A549 (cell line): ENCODE results near the gene CMTM7. TPM values are rescaled to one million over a fixed set of nuclear protein-coding genes. Genes with fewer than 3 reads are reported as not detected.
A peak's percentile ranks its signal among the peaks of the same experiment; 100 is the strongest.

Experiments used
- ATAC-seq, 2 experiments: fragments of 200-7000 bp in 1 of 2; fragments of >200 bp in 1 of 2; cut with Nextera tagmentation in 1 of 2; cut with Tn5 transposase in 1 of 2; 3 replicates each; pipeline versions ENCODE4 v1.8.0 to v1.9.1; 2018 to 2020; ENCODE audit warnings: mild to moderate bottlenecking in 1 of 2, moderate library complexity in 1 of 2
- CTCF ChIA-PET: fragments of 300-600 bp; sonication (Branson Sonifier 250); formaldehyde crosslinking; extraction: SDS; loops from one replicate; lab custom pipeline; 2021; ENCODE audit warnings: antibody characterized with exemption, inconsistent platforms; lab: Yijun Ruan, JAX
- POLR2A ChIA-PET: fragments of 350-600 bp; formaldehyde crosslinking; extraction: SDS; loops from one replicate; lab custom pipeline; 2021; ENCODE audit warnings: antibody characterized with exemption, inconsistent platforms; lab: Yijun Ruan, JAX
- DNase-seq, 2 experiments: peaks; one replicate each; pipeline versions ENCODE4 v3.0.0 to v3.0.0-alpha.2; 2011 to 2016; ENCODE audit warnings: low read depth in 1 of 2, low spot score in 1 of 2
- FAIRE-seq: peaks from 2 replicates; lab custom pipeline; 2011; peaks lifted over from hg19 to GRCh38; lab: Jason Lieb, UNC
- H3K27ac ChIP-seq, 2 experiments: fragments of >200 bp; sonication (Bioruptor Twin); formaldehyde crosslinking; 3 replicates each; pipeline ENCODE4 v1.5.1; 2016 to 2017
- H3K4me1 ChIP-seq: fragments of >200 bp; sonication (Bioruptor Twin); formaldehyde crosslinking; 3 replicates; pipeline ENCODE4 v1.6.1; 2016
- H3K4me2 ChIP-seq: fragments of >200 bp; sonication (Bioruptor Twin); formaldehyde crosslinking; 3 replicates; pipeline ENCODE4 v1.6.1; 2016
- H3K4me3 ChIP-seq: fragments of >200 bp; sonication (Bioruptor Twin); formaldehyde crosslinking; 3 replicates; pipeline ENCODE4 v1.5.1; 2016
- H3K9me3 ChIP-seq: fragments of >200 bp; sonication (Bioruptor Twin); formaldehyde crosslinking; 3 replicates; pipeline ENCODE4 v1.6.1; 2016
- ATOH8 ChIP-seq: fragments of 250-450 bp; sonication (Bioruptor Pico); IDR thresholded peaks from 2 replicates; pipeline ENCODE4 v1.5.0; 2020; ENCODE audit warnings: low read depth, mild to moderate bottlenecking, moderate library complexity
- BCL3 ChIP-seq: fragments of >200 bp; sonication (Bioruptor Twin); formaldehyde crosslinking; IDR thresholded peaks from 3 replicates; pipeline ENCODE4 v1.6.1; 2016
- BHLHE40 ChIP-seq: IDR thresholded peaks from 2 replicates; pipeline ENCODE4 v1.6.1; 2012; ENCODE audit warnings: low read depth, low read length, inconsistent platforms
- CBX2 ChIP-seq: fragments of 200-600 bp; sonication (generic); IDR thresholded peaks from 2 replicates; pipeline ENCODE4 v1.6.1; 2016; ENCODE audit warnings: low read depth, mild to moderate bottlenecking, borderline replicate concordance
- CBX8 ChIP-seq: fragments of 200-600 bp; sonication (generic); IDR thresholded peaks from 2 replicates; pipeline ENCODE4 v1.6.1; 2016
- CEBPB ChIP-seq, 2 experiments: fragments of >200 bp in 1 of 2; sonication (Bioruptor Twin) in 1 of 2; formaldehyde crosslinking in 1 of 2; IDR thresholded peaks; 2 replicates each; pipeline ENCODE4 v1.6.1; 2012 to 2016
- CHD2 ChIP-seq: fragments of 150-350 bp; IDR thresholded peaks from 2 replicates; pipeline ENCODE4 v1.6.1; 2014; ENCODE audit warnings: low read length; ENCODE audit not compliant: partially characterized antibody
- E2F6 ChIP-seq: IDR thresholded peaks from 2 replicates; pipeline ENCODE4 v1.6.1; 2012; ENCODE audit warnings: low read depth, borderline replicate concordance
- EHF ChIP-seq: fragments of 250-450 bp; sonication (Bioruptor Pico); IDR thresholded peaks from 2 replicates; pipeline ENCODE4 v1.5.0; 2020; ENCODE audit warnings: mild to moderate bottlenecking
- EHMT2 ChIP-seq: fragments of 200-600 bp; sonication (generic); IDR thresholded peaks from 2 replicates; pipeline ENCODE4 v1.6.1; 2016; ENCODE audit warnings: antibody characterized with exemption, low read depth, mild to moderate bottlenecking, moderate library complexity
- ELK1 ChIP-seq: fragments of 150-350 bp; IDR thresholded peaks from 2 replicates; pipeline ENCODE4 v1.6.1; 2014; ENCODE audit warnings: low read depth, mild to moderate bottlenecking, low read length
- ESRRA ChIP-seq: fragments of 150-350 bp; IDR thresholded peaks from 2 replicates; pipeline ENCODE4 v1.6.1; 2014; ENCODE audit warnings: mild to moderate bottlenecking, low read length, borderline replicate concordance
- FOSB ChIP-seq: fragments of 250-450 bp; sonication (Bioruptor Pico); IDR thresholded peaks from 2 replicates; pipeline ENCODE4 v1.5.0; 2020; ENCODE audit warnings: mild to moderate bottlenecking, moderate library complexity
- GATA3 ChIP-seq: IDR thresholded peaks from 2 replicates; pipeline ENCODE4 v1.6.1; 2012; ENCODE audit warnings: borderline replicate concordance
- HDAC2 ChIP-seq: fragments of 200-600 bp; sonication (generic); IDR thresholded peaks from 2 replicates; pipeline ENCODE4 v1.6.1; 2016
- HES2 ChIP-seq: fragments of >200 bp; sonication (Bioruptor Twin); formaldehyde crosslinking; IDR thresholded peaks from 2 replicates; pipeline ENCODE4 v1.6.1; 2016
- HEYL ChIP-seq: fragments of 250-450 bp; sonication (Bioruptor Pico); IDR thresholded peaks from 2 replicates; pipeline ENCODE4 v1.8.0; 2021; ENCODE audit warnings: mild to moderate bottlenecking, moderate library complexity
- HMGXB4 ChIP-seq: fragments of 250-450 bp; sonication (Bioruptor Pico); IDR thresholded peaks from 2 replicates; pipeline ENCODE4 v1.5.0; 2021; ENCODE audit warnings: mild to moderate bottlenecking, moderate library complexity, borderline replicate concordance
- HOXA7 ChIP-seq: fragments of 250-450 bp; sonication (Bioruptor Pico); IDR thresholded peaks from 2 replicates; pipeline ENCODE4 v1.5.0; 2020; ENCODE audit warnings: mild to moderate bottlenecking, moderate library complexity
- HOXB5 ChIP-seq: fragments of 250-450 bp; sonication (Bioruptor Pico); IDR thresholded peaks from 2 replicates; pipeline ENCODE4 v1.5.0; 2020; ENCODE audit warnings: mild to moderate bottlenecking, moderate library complexity
- KDM5A ChIP-seq: fragments of 200-600 bp; sonication (generic); IDR thresholded peaks from 2 replicates; pipeline ENCODE4 v1.6.1; 2016; ENCODE audit warnings: antibody characterized with exemption, mild to moderate bottlenecking
- NFE2L2 ChIP-seq: fragments of 150-350 bp; conservative IDR thresholded peaks from 2 replicates; pipeline ENCODE4 v1.6.1; 2014; ENCODE audit warnings: low read length
- NPAS2 ChIP-seq: fragments of 250-450 bp; sonication (Bioruptor Pico); IDR thresholded peaks from 2 replicates; pipeline ENCODE4 v1.8.0; 2022; ENCODE audit warnings: mild to moderate bottlenecking, moderate library complexity, borderline replicate concordance
- NR3C1 ChIP-seq: fragments of >200 bp; sonication (Bioruptor Twin); formaldehyde crosslinking; IDR thresholded peaks from 3 replicates; pipeline ENCODE4 v1.6.1; 2017
- RNF2 ChIP-seq: fragments of 200-600 bp; sonication (generic); IDR thresholded peaks from 2 replicates; pipeline ENCODE4 v1.6.1; 2016; ENCODE audit warnings: low read depth, mild to moderate bottlenecking, antibody characterized with exemption, moderate library complexity, borderline replicate concordance
- SMC3 ChIP-seq: fragments of >200 bp; sonication (Bioruptor Twin); formaldehyde crosslinking; IDR thresholded peaks from 3 replicates; pipeline ENCODE4 v1.6.1; 2018; ENCODE audit warnings: inconsistent platforms
- TFCP2L1 ChIP-seq: fragments of 250-450 bp; sonication (Bioruptor Pico); IDR thresholded peaks from 2 replicates; pipeline ENCODE4 v1.5.0; 2021; ENCODE audit warnings: mild to moderate bottlenecking
- TP53 ChIP-seq: fragments of 250-450 bp; sonication (Bioruptor Pico); IDR thresholded peaks from 2 replicates; pipeline ENCODE4 v1.5.0; 2021; ENCODE audit warnings: mild to moderate bottlenecking, moderate library complexity
- USF2 ChIP-seq: fragments of 450-650 bp; IDR thresholded peaks from 2 replicates; pipeline ENCODE4 v1.6.1; 2014; ENCODE audit warnings: antibody characterized with exemption
- ZC3H11A ChIP-seq: fragments of 450-650 bp; IDR thresholded peaks from 2 replicates; pipeline ENCODE4 v1.6.1; 2014; ENCODE audit warnings: antibody characterized with exemption, mild to moderate bottlenecking
- ZFP36 ChIP-seq: fragments of 450-650 bp; IDR thresholded peaks from 2 replicates; pipeline ENCODE4 v1.6.1; 2014; ENCODE audit warnings: borderline replicate concordance; ENCODE audit not compliant: partially characterized antibody
- WGBS: methylation state at CpG from one replicate; pipeline ENCODE4 v1.1.6; 2017; ENCODE audit errors: missing lambda C conversion rate; 5-methylcytosine and 5-hydroxymethylcytosine counted together
- polyA plus RNA-seq, 4 experiments: library from polyadenylated mRNA; depleted of rRNA in 3 of 4; stranded (reverse); fragments of >200 nt; fragmentation: RNase III in 1 of 4; extraction: RNeasy Plus Mini Kit Qiagen cat#74134 plus additional on column Dnase treatment in 1 of 4; gene quantifications; 2 replicates in 3 of 4; 3 replicates in 1 of 4; pipeline ENCODE4 v1.2.3, GENCODE V29; 2011 to 2017

CMTM7 gene
- polyA plus RNA-seq, 2 of the 4 experiments (the other 2 are of a cell fraction): 14.2 to 18.7 TPM

- CTCF ChIA-PET: interaction anchor here (1.6 to 13.1 kb wide), 2 partner anchors 21 to 270 kb away, joined by 4 to 132 read pairs; no protein-coding TSS in a partner anchor
- no peak for DNase-seq
- ATAC-seq: no peak
- POLR2A ChIA-PET: no interaction called here
- no peaks in the 10 kb centered on the region for H3K9me3 ChIP-seq
- WGBS: 88% methylated on average over 1 of the region's 1 CpG
- H3K4me3 ChIP-seq: no peak overlapping the region
- FAIRE-seq: peak; percentile 13
- no peak overlapping the region for H3K27ac ChIP-seq
- TF ChIP-seq CBX8 (no peak), ZC3H11A (no peak), TP53 (CRISPR knock-in tag) (no peak), GATA3 (no peak), TFCP2L1 (no peak), SMC3 (no peak), HES2 (no peak), USF2 (no peak), E2F6 (no peak), HEYL (no peak), NR3C1 (no peak), FOSB (CRISPR knock-in tag) (no peak), CHD2 (no peak), CBX2 (no peak), HDAC2 (no peak), ATOH8 (no peak), ESRRA (no peak)
- no peaks in the 10 kb centered on the region for H3K4me1 ChIP-seq
- H3K4me2 ChIP-seq: no peak overlapping the region
Observed at GRCh38 chr3:32447865-32448400, 56.3 kb downstream of the CMTM7 start.

GRCh38 chr3:32448686-32449474, 57.2 kb downstream of the CMTM7 start:
- Histone ChIP-seq H3K4me3 (no peak overlapping the region), H3K9me3 (no peaks in the 10 kb centered on the region), H3K4me1 (0 out of 3 replicates have a peak, but pooled peaks cover 5% of the 10 kb centered on the region), H3K27ac (no peak overlapping the region), H3K4me2 (no peak overlapping the region)
- CTCF ChIA-PET: interaction anchor here (0.7 to 13.1 kb wide), 4 partner anchors 20 to 271 kb away, joined by 3 to 132 read pairs (median 4); no protein-coding TSS in a partner anchor
- no peak for TF ChIP-seq ELK1
- TF ChIP-seq RNF2: no peak
- TF ChIP-seq CHD2: no peak
- TF ChIP-seq BCL3: no peak
- no peak for TF ChIP-seq CEBPB (IDR thresholded peaks at IDR 0.05)
- TF ChIP-seq HOXB5 (CRISPR knock-in tag): no peak
- TF ChIP-seq HOXA7 (CRISPR knock-in tag): no peak
- TF ChIP-seq EHF (CRISPR knock-in tag): no peak
- TF ChIP-seq BHLHE40: no peak
- TF ChIP-seq KDM5A: no peak
- no peak for TF ChIP-seq NFE2L2
- TF ChIP-seq EHMT2: no peak
- no peak for TF ChIP-seq HDAC2
- TF ChIP-seq ZC3H11A: no peak
- no peak for TF ChIP-seq ZFP36
- TF ChIP-seq HMGXB4 (CRISPR knock-in tag): no peak
- no peak for TF ChIP-seq ESRRA
- no peak for TF ChIP-seq NPAS2 (CRISPR knock-in tag)
- TF ChIP-seq TFCP2L1: no peak
- DNase-seq (no peak), ATAC-seq (no peak), FAIRE-seq (no peak)
- 90% methylated on average over 14 of the region's 14 CpGs for WGBS
- POLR2A ChIA-PET: no interaction called here
